Right lobe of liver (tissue), 4 donors: Measurements from ENCODE around the gene GALNT10.

ENCODE experiments used
- CTCF ChIP-seq, 4 donors: fragments of 200-600 bp in 3 of 4; fragments of 450-650 bp in 1 of 4; IDR thresholded peaks; one replicate each; pipeline versions ENCODE4 v1.5.1 to v1.8.0; 2016 to 2022; ENCODE audit warnings: antibody characterized with exemption in 4 of 4, mild to moderate bottlenecking in 2 of 4
- POLR2A ChIP-seq: fragments of 450-650 bp; IDR thresholded peaks from one replicate; pipeline ENCODE4 v1.6.1; 2017; ENCODE audit warnings: antibody characterized with exemption, mild to moderate bottlenecking
- donor health status: DM: no; HTN: no; CAD: no.
- donor health status: DM: no; HTN: no; CAD: no.
- donor health status: DM: no; HTN: yes; CAD: no.

DNA sequence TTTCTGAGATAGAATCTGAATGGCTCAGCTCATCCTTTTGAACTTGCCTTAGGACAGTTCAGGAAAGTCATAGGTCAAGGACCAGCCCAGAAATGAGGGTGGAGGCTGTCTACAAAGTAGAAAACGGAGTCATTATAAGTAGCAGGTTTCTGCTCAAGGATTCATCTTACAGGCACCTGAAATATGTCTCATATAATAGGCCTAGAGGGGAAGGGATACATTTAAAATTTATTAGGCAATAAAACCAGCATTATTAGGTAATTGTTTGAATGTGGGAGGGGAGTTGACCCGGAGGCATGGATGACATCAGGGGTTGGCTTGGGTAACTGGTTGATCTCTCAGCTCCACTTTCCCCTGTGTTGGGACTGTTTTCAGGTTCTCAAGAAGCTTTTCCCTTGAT is 11.9 kb upstream of the GALNT10 start:
- TF ChIP-seq CTCF (IDR thresholded peaks at IDR 0.05) (no peak), POLR2A (no peak)
